MM.1S (cell line): ENCODE results near the gene GNE.

ENCODE experiments used
- DNase-seq: peaks from one replicate; pipeline ENCODE4 v3.0.0-alpha.2; 2015
- H2AFZ ChIP-seq: fragments of 300-600 bp; sonication (generic); 2 replicates; pipeline ENCODE4 v1.6.0; 2016; ENCODE audit warnings: antibody characterized with exemption, low read length
- H3F3A ChIP-seq: fragments of 300-600 bp; sonication (generic); 2 replicates; pipeline ENCODE4 v1.6.1; 2016; ENCODE audit warnings: mild to moderate bottlenecking, antibody characterized with exemption, low read length, moderate library complexity, mixed read lengths; ENCODE audit not compliant: insufficient read depth
- H3K27ac ChIP-seq: fragments of 300-600 bp; sonication (generic); 2 replicates; pipeline ENCODE4 v1.5.1; 2016; ENCODE audit warnings: mild to moderate bottlenecking, low read length
- H3K27me3 ChIP-seq: fragments of 300-600 bp; sonication (generic); replicated peaks from 2 replicates; pipeline ENCODE4 v1.6.0; 2016; ENCODE audit warnings: low read length; ENCODE audit not compliant: insufficient read depth
- H3K36me3 ChIP-seq: fragments of 300-600 bp; sonication (generic); replicated peaks from 2 replicates; pipeline ENCODE4 v1.6.1; 2016; ENCODE audit warnings: mild to moderate bottlenecking, low read length, mixed read lengths; ENCODE audit not compliant: insufficient read depth
- H3K4me1 ChIP-seq: fragments of 300-600 bp; sonication (generic); 2 replicates; pipeline ENCODE4 v1.6.1; 2016; ENCODE audit warnings: low read length, mixed read lengths
- H3K4me2 ChIP-seq: fragments of 300-600 bp; sonication (generic); 2 replicates; pipeline ENCODE4 v1.6.0; 2016; ENCODE audit warnings: low read depth, low read length
- H3K4me3 ChIP-seq: fragments of 300-600 bp; sonication (generic); 2 replicates; pipeline ENCODE4 v1.5.1; 2016; ENCODE audit warnings: low read length, mixed read lengths
- H3K79me2 ChIP-seq: fragments of 300-600 bp; sonication (generic); 2 replicates; pipeline ENCODE4 v1.6.1; 2016; ENCODE audit warnings: mixed run types, low read length, mixed read lengths
- H3K9ac ChIP-seq: fragments of 300-600 bp; sonication (generic); 2 replicates; pipeline ENCODE4 v1.6.1; 2016; ENCODE audit warnings: low read length, mixed read lengths
- H3K9me2 ChIP-seq: fragments of 300-600 bp; sonication (generic); replicated peaks from 2 replicates; pipeline ENCODE4 v1.6.1; 2016; ENCODE audit warnings: mild to moderate bottlenecking, low read length, mixed read lengths; ENCODE audit not compliant: insufficient read depth
- H3K9me3 ChIP-seq: fragments of 300-600 bp; sonication (generic); replicated peaks from 2 replicates; pipeline ENCODE4 v1.6.1; 2016; ENCODE audit warnings: mild to moderate bottlenecking, low read length, mixed read lengths; ENCODE audit not compliant: insufficient read depth
- H4K20me1 ChIP-seq: fragments of 300-600 bp; sonication (generic); 2 replicates; pipeline ENCODE4 v1.6.1; 2016; ENCODE audit warnings: mild to moderate bottlenecking, low read length, moderate library complexity, mixed read lengths; ENCODE audit not compliant: insufficient read depth
- CTCF ChIP-seq: fragments of 300-600 bp; sonication (generic); IDR thresholded peaks from 2 replicates; pipeline ENCODE4 v1.5.1; 2016; ENCODE audit warnings: antibody characterized with exemption, low read length, mixed read lengths
- EZH2 ChIP-seq: fragments of 300-600 bp; sonication (generic); optimal IDR thresholded peaks from 2 replicates; pipeline ENCODE3; 2017; ENCODE audit warnings: low read depth, mild to moderate bottlenecking, antibody characterized with exemption, low read length, mixed read lengths
- EZH2phosphoT487 ChIP-seq: fragments of 300-600 bp; sonication (generic); IDR thresholded peaks from 2 replicates; pipeline ENCODE4 v1.6.1; 2018; ENCODE audit warnings: antibody characterized with exemption, low read length

Gene GNE

GRCh38 chr9:36293918-36294317 lies 35.7 kb upstream of the GNE start:
- Histone ChIP-seq H3K27me3 (no peaks in the 10 kb centered on the region), H3K9me2 (no peaks in the 10 kb centered on the region), H3F3A (no peaks in the 10 kb centered on the region), H3K4me3 (no peak overlapping the region), H3K9me3 (no peaks in the 10 kb centered on the region), H3K27ac (no peak overlapping the region), H3K4me1 (no peaks in the 10 kb centered on the region), H4K20me1 (no peaks in the 10 kb centered on the region), H3K36me3 (no peaks in the 10 kb centered on the region), H2AFZ (no peak overlapping the region), H3K79me2 (no peaks in the 10 kb centered on the region), H3K9ac (no peak overlapping the region), H3K4me2 (no peak overlapping the region)
- no peak for DNase-seq
- TF ChIP-seq EZH2 (no peak), EZH2phosphoT487 (no peak), CTCF (no peak)

GRCh38 chr9:36293171-36293570 lies 34.9 kb upstream of the GNE start:
- no peak overlapping the region for H3K4me3 ChIP-seq
- H3K79me2 ChIP-seq, result no peaks in the 10 kb centered on the region
- no peaks in the 10 kb centered on the region for H4K20me1 ChIP-seq
- H3K27me3 ChIP-seq, result no peaks in the 10 kb centered on the region
- no peak overlapping the region for H3K9ac ChIP-seq
- H3K36me3 ChIP-seq, result no peaks in the 10 kb centered on the region
- H3K4me1 ChIP-seq, result no peaks in the 10 kb centered on the region
- H3K27ac ChIP-seq, result no peak overlapping the region
- H3K9me2 ChIP-seq, result no peaks in the 10 kb centered on the region
- no peak overlapping the region for H3K4me2 ChIP-seq
- no peak for DNase-seq
- no peaks in the 10 kb centered on the region for H3K9me3 ChIP-seq
- H2AFZ ChIP-seq, result no peak overlapping the region
- TF ChIP-seq EZH2phosphoT487 (no peak), EZH2 (no peak), CTCF (no peak)
- H3F3A ChIP-seq, result no peaks in the 10 kb centered on the region

- TF ChIP-seq EZH2 (no peak), EZH2phosphoT487 (no peak), CTCF (no peak)
- H3K9me2 ChIP-seq, result no peaks in the 10 kb centered on the region
- no peak overlapping the region for H3K4me2 ChIP-seq
- H3K79me2 ChIP-seq, result no peaks in the 10 kb centered on the region
- H3K27me3 ChIP-seq, result no peaks in the 10 kb centered on the region
- H3K27ac ChIP-seq, result no peak overlapping the region
- H3F3A ChIP-seq, result no peaks in the 10 kb centered on the region
- DNase-seq, result no peak
- no peak overlapping the region for H3K4me3 ChIP-seq
- no peaks in the 10 kb centered on the region for H3K36me3 ChIP-seq
- H4K20me1 ChIP-seq, result no peaks in the 10 kb centered on the region
- no peak overlapping the region for H3K9ac ChIP-seq
- H3K9me3 ChIP-seq, result no peaks in the 10 kb centered on the region
- no peaks in the 10 kb centered on the region for H3K4me1 ChIP-seq
- no peak overlapping the region for H2AFZ ChIP-seq
Observed at GRCh38 chr9:36292641-36293040, 34.4 kb upstream of the GNE start.
